Lower leg skin (tissue), 3 donors: ENCODE measurements around the gene HSDL2.

Experiments used
- POLR2A ChIP-seq, 2 donors: fragments of 450-650 bp; IDR thresholded peaks; one replicate each; pipeline ENCODE4 v1.6.1; 2016 to 2017; ENCODE audit warnings: antibody characterized with exemption in 2 of 2, mild to moderate bottlenecking in 1 of 2, moderate library complexity in 1 of 2
- TF ChIP-seq, protein P1 (sequence below), 3 donors: fragments of 450-650 bp; IDR thresholded peaks; one replicate each; pipeline ENCODE4 v1.5.1; 2016; ENCODE audit warnings: antibody characterized with exemption in 3 of 3, mild to moderate bottlenecking in 3 of 3, moderate library complexity in 2 of 3

DNA sequence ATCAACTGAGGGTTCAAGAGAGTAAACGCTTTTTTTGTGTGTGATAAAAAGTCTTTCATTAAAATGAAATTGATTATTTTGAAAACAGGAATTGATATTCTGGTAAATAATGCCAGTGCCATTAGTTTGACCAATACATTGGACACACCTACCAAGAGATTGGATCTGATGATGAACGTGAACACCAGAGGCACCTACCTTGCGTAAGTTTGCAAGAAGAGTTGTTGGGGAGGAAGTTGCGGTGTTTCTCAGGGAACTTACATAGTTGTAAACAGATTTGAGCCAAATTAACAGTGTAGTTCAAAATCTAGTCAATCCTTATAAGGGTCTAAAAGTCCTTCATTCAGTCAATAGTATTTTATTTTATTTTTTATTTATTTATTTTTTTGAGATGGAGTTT lies 28.9 kb downstream of the HSDL2 start:
- TF ChIP-seq, protein P1, sequence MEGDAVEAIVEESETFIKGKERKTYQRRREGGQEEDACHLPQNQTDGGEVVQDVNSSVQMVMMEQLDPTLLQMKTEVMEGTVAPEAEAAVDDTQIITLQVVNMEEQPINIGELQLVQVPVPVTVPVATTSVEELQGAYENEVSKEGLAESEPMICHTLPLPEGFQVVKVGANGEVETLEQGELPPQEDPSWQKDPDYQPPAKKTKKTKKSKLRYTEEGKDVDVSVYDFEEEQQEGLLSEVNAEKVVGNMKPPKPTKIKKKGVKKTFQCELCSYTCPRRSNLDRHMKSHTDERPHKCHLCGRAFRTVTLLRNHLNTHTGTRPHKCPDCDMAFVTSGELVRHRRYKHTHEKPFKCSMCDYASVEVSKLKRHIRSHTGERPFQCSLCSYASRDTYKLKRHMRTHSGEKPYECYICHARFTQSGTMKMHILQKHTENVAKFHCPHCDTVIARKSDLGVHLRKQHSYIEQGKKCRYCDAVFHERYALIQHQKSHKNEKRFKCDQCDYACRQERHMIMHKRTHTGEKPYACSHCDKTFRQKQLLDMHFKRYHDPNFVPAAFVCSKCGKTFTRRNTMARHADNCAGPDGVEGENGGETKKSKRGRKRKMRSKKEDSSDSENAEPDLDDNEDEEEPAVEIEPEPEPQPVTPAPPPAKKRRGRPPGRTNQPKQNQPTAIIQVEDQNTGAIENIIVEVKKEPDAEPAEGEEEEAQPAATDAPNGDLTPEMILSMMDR (IDR thresholded peaks at IDR 0.05), result no peak
- TF ChIP-seq POLR2A (IDR thresholded peaks at IDR 0.05), result no peak
